ENCODE measurements around the gene CHST11.

CHST11 gene

GRCh38 chr12:104585448-104586055 lies 128.8 kb downstream of the CHST11 start:
- no peak for DNase-seq (ENCODE audit: low spot score)

GRCh38 chr12:104586351-104586919 lies 129.7 kb downstream of the CHST11 start:
- DNase-seq (ENCODE audit: low spot score), result no peak

GRCh38 chr12:104588047-104588920 lies 131.5 kb downstream of the CHST11 start:
- no peak for DNase-seq (ENCODE audit: low spot score)

GRCh38 chr12:104588921-104589590 lies 132.3 kb downstream of the CHST11 start:
- no peak for DNase-seq (ENCODE audit: low spot score)

GRCh38 chr12:104590022-104590421 lies 133.3 kb downstream of the CHST11 start:
- DNase-seq (ENCODE audit: low spot score), result no peak

GRCh38 chr12:104591257-104591885 lies 134.6 kb downstream of the CHST11 start:
- no peak for DNase-seq (ENCODE audit: low spot score)

- DNase-seq (ENCODE audit: low spot score), result no peak
These were observed 136.7 kb downstream of the CHST11 start for GRCh38 chr12:104593482-104593881.

- DNase-seq (ENCODE audit: low spot score), result no peak
These were observed 139.5 kb downstream of the CHST11 start for GRCh38 chr12:104596134-104596799.

GRCh38 chr12:104596898-104597843 lies 140.4 kb downstream of the CHST11 start:
- no peak for DNase-seq (ENCODE audit: low spot score)

GRCh38 chr12:104598342-104599271 lies 141.9 kb downstream of the CHST11 start:
- no peak for DNase-seq (ENCODE audit: low spot score)

- no peak for DNase-seq (ENCODE audit: low spot score)
These were observed 142.7 kb downstream of the CHST11 start for GRCh38 chr12:104599272-104600035.

GRCh38 chr12:104600036-104600712 lies 143.4 kb downstream of the CHST11 start:
- DNase-seq (ENCODE audit: low spot score), result no peak

GRCh38 chr12:104600790-104601739 lies 144.3 kb downstream of the CHST11 start:
- DNase-seq (ENCODE audit: low spot score), result no peak

GRCh38 chr12:104602406-104602805 lies 145.7 kb downstream of the CHST11 start:
- no peak for DNase-seq (ENCODE audit: low spot score)

- DNase-seq (ENCODE audit: low spot score), result no peak
These were observed 146.1 kb downstream of the CHST11 start for GRCh38 chr12:104602896-104603295.

GRCh38 chr12:104603545-104603973 lies 146.8 kb downstream of the CHST11 start:
- no peak for DNase-seq (ENCODE audit: low spot score)

Data from CD4-positive, alpha-beta T cell treated with Interleukin-15 for 4 hours (primary cell).